DND-41 (cell line): ENCODE results near the gene PIPOX.

ENCODE experiments used
- CTCF ChIP-seq: IDR thresholded peaks from 2 replicates; pipeline ENCODE4 v1.5.1; 2012; ENCODE audit warnings: borderline replicate concordance, low read length, moderate library complexity, mild to moderate bottlenecking; ENCODE audit not compliant: poor library complexity, severe bottlenecking; ENCODE audit errors: extremely low read depth
- EZH2 ChIP-seq: IDR thresholded peaks from 3 replicates; pipeline ENCODE4 v1.6.1; 2012; ENCODE audit warnings: borderline replicate concordance, low read depth, mild to moderate bottlenecking, moderate library complexity, low read length, inconsistent platforms; ENCODE audit not compliant: severe bottlenecking

GRCh38 chr17:29034510-29034909 lies 8.4 kb upstream of the PIPOX start:
- TF ChIP-seq CTCF (no peak), EZH2 (no peak)
